Measurements from ENCODE around the gene MICU1.
"Not testable (repeated sequence)": the region's sequence is repeated elsewhere in the genome, so short reads cannot be mapped to it uniquely, and the experiment has no call there.

The MICU1 gene, protein sequence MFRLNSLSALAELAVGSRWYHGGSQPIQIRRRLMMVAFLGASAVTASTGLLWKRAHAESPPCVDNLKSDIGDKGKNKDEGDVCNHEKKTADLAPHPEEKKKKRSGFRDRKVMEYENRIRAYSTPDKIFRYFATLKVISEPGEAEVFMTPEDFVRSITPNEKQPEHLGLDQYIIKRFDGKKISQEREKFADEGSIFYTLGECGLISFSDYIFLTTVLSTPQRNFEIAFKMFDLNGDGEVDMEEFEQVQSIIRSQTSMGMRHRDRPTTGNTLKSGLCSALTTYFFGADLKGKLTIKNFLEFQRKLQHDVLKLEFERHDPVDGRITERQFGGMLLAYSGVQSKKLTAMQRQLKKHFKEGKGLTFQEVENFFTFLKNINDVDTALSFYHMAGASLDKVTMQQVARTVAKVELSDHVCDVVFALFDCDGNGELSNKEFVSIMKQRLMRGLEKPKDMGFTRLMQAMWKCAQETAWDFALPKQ

DNA sequence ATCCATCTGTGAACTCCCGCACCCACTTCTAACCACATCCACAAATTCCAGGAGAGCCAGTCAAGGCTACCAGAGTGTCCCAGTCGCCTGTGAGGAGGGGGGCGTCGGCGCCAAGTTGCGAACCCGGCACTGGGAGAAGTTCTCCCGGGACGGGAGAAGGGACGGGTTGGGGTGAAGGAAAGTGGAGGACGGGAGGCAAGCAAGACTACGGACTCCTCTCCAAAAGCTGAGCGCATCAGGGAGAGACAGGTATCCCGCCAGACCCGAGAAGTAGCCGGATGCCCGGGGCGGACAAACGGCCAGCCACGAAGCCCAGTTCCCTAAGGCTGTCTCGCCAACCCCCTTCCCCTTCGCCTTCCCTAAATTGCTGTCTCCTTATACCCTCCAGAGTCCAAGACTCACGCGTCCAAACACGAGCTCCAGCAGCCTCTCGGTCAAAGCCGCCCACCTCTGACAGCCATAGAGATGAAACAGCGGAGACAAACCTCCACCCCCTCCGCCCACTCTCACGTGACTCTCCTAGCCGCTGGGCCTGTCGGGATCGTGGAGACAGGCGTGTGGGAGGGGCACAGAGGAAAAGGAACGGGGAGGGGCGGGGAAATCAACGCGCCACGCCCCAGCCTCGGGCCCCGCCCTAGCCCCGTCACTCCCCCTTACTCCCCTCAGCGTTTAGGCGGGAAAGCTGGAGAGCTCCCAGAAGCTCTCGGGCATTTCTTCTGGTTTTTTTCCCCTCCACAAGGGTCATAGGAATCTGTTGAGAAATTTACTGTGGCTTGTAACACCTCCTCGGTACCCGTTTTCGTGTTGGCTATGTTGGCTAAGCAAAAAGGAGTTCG is at the start of gene MICU1:
Gene MICU1, minus strand, starts transcription at position 472 of the 836 bp plus-strand sequence. CDS start 59,286 bp downstream, outside the sequence.
- no peaks in the 10 kb centered on the region for H3K36me3 ChIP-seq (ENCODE audit: insufficient read depth, low read length)
- H2AFZ ChIP-seq (ENCODE audit: low read length, unreplicated experiment): peak within 1 kb of the TSS; percentile 88

DNA sequence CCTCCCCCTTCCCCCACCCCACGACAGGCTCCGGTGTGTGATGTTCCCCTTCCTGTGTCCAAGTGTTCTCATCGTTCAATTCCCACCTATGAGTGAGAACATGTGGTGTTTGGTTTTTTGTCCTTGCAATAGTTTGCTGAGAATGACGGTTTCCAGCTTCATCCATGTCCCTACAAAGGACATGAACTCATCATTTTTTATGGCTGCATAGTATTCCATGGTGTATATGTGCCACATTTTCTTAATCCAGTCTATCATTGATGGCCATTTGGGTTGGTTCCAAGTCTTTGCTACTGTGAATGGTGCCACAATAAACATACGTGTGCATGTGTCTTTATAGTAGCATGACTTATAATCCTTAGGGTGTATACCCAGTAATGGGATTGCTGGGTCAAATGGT is 48.3 kb upstream of the MICU1 start:
- not testable (repeated sequence) for H3K36me3 ChIP-seq (ENCODE audit: insufficient read depth, low read length); H3K27ac ChIP-seq (ENCODE audit: low read depth, low read length); H3K4me3 ChIP-seq (ENCODE audit: low read depth, low read length); H3K79me2 ChIP-seq (ENCODE audit: control insufficient read depth, insufficient read depth, low read length, unreplicated experiment); H2AFZ ChIP-seq (ENCODE audit: low read length, unreplicated experiment); H3K27me3 ChIP-seq (ENCODE audit: insufficient read depth, low read length)
- H3K4me1 ChIP-seq (ENCODE audit: control insufficient read depth, insufficient read depth, low read length, unreplicated experiment): peaks cover 22% of the 10 kb centered on the region

More for the DNA sequence above, at the start of gene MICU1:
- Histone ChIP-seq H3K4me3 (ENCODE audit: low read depth, low read length) (peak within 1 kb of the TSS; percentile 97), H3K79me2 (ENCODE audit: control insufficient read depth, insufficient read depth, low read length, unreplicated experiment) (peaks cover 30% of the 10 kb centered on the region), H3K4me1 (ENCODE audit: control insufficient read depth, insufficient read depth, low read length, unreplicated experiment) (peaks cover 5% of the 10 kb centered on the region), H3K27ac (ENCODE audit: low read depth, low read length) (peak within 1 kb of the TSS; percentile 55), H3K27me3 (ENCODE audit: insufficient read depth, low read length) (no peaks in the 10 kb centered on the region)

DNA sequence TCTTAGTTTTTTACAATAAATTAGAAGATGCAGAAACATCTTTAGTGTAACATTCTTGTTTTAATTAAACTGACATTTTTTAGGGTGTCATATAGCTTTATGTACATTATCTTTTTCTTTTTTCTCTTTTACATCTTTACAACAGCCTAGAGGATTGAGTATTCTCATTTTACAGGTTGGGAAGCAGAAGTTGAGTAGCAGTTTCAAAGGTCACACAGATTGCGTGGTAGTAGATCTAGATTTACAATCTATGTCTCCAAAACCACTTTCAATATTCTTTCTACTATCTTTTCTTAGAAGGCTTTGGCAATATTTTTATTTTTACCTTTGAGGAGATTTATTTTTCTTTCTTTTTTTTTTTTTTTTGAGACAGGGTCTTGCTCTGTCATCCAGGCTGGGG is 47.4 kb upstream of the MICU1 start:
- Histone ChIP-seq H3K27me3 (ENCODE audit: insufficient read depth, low read length) (no peaks in the 10 kb centered on the region), H3K36me3 (ENCODE audit: insufficient read depth, low read length) (no peaks in the 10 kb centered on the region), H3K4me3 (ENCODE audit: low read depth, low read length) (no peak overlapping the region), H3K79me2 (ENCODE audit: control insufficient read depth, insufficient read depth, low read length, unreplicated experiment) (no peaks in the 10 kb centered on the region), H3K27ac (ENCODE audit: low read depth, low read length) (no peak overlapping the region), H2AFZ (ENCODE audit: low read length, unreplicated experiment) (no peak overlapping the region), H3K4me1 (ENCODE audit: control insufficient read depth, insufficient read depth, low read length, unreplicated experiment) (peaks cover 22% of the 10 kb centered on the region)

DNA sequence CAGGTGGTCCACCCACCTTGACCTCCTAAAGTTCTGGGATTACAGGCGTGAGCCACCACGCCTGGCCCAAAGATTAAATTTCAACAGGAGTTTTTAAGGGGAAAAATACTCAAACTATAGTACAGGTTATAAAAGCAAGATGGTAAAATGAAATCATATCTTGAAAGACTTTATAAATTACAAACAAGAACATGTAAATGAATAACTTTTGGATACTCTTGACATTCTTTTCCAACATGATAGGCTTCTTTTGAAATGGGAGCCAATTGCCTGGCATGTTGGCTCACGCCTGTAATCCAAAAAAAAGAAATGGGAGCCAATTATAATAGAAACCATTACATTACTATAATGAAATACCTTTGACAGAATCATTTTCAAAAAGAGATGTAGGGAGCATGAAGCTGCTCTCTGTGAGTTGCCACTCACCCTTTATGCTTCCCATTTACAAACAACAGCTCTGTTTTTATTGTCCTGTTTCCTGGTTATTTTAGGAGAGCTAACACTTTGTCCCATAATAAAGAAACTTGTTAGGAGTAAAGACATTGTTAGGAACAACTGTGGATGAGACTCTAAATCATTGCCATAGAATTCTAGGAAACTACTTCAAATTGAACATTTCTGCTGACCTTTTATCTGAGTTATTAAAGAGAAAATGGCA is 41.5 kb upstream of the MICU1 start:
- Histone ChIP-seq H3K27me3 (ENCODE audit: insufficient read depth, low read length) (no peaks in the 10 kb centered on the region), H2AFZ (ENCODE audit: low read length, unreplicated experiment) (no peak overlapping the region), H3K4me3 (ENCODE audit: low read depth, low read length) (no peak overlapping the region), H3K4me1 (ENCODE audit: control insufficient read depth, insufficient read depth, low read length, unreplicated experiment) (peaks cover 17% of the 10 kb centered on the region), H3K27ac (ENCODE audit: low read depth, low read length) (no peak overlapping the region), H3K36me3 (ENCODE audit: insufficient read depth, low read length) (no peaks in the 10 kb centered on the region), H3K79me2 (ENCODE audit: control insufficient read depth, insufficient read depth, low read length, unreplicated experiment) (no peaks in the 10 kb centered on the region)

DNA sequence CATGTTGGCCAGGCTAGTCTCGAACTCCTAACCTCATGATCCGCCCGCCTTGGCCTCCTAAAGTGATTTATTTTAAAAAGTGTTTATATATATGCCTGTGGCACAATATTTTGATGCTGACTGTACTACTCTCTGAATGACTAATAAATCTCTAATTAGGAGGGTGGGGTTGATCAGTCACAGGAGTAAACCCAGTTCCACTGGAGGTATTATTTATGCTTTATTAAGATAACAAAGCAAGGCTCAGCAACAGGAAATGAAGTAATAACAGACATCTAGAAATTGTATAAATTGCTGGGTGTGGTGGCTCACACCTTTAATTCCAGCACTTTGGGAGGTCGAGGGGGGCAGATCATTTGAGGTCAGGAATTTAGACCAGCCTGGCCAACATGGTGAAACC is 40.0 kb upstream of the MICU1 start:
- peaks cover 8% of the 10 kb centered on the region for H3K4me1 ChIP-seq (ENCODE audit: control insufficient read depth, insufficient read depth, low read length, unreplicated experiment)
- H3K4me3 ChIP-seq (ENCODE audit: low read depth, low read length): no peak overlapping the region
- no peaks in the 10 kb centered on the region for H3K79me2 ChIP-seq (ENCODE audit: control insufficient read depth, insufficient read depth, low read length, unreplicated experiment)
- H3K27ac ChIP-seq (ENCODE audit: low read depth, low read length): no peak overlapping the region; the same call in 1 of the 2 replicates
- no peak overlapping the region for H2AFZ ChIP-seq (ENCODE audit: low read length, unreplicated experiment)
- H3K36me3 ChIP-seq (ENCODE audit: insufficient read depth, low read length): no peaks in the 10 kb centered on the region
- no peaks in the 10 kb centered on the region for H3K27me3 ChIP-seq (ENCODE audit: insufficient read depth, low read length)

DNA sequence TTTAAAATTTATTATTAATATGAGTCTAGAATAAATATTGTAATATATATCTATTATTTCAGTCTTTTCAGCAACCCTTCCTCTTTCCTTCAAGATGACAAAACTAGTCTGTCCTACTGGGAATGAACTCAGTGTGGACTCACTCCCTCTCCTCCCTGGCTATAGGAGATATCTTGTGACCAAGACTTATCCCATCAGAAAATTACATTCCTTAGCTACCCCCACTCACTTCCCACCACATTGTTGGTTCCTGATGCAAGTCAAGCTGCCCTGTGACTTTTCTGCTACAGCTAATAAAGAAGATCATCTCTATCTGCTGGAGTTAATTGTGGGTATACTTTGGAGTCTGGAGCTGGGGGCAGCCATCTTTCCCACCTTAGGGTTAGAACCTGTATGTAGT is 38.1 kb upstream of the MICU1 start:
- H3K79me2 ChIP-seq (ENCODE audit: control insufficient read depth, insufficient read depth, low read length, unreplicated experiment): no peaks in the 10 kb centered on the region

DNA sequence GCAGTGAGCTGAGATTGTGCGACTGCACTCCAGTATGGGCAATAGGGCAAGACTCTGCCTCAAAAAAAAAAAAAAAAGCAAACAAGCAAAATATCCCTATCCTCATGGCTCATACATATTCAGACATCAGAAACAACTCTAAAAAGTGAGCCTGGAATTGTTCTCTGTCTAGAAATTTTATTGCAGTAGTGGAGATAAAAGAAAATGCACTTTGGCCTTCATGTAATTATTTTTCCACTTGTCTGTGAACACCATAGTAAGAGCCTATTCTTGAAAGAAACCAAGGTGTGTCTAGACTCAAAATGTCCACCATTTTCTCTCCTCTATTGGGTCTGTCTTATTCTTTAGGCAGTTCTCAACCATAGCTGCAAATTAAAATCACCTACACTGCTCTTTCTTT is 35.6 kb upstream of the MICU1 start:
- no peak overlapping the region for H2AFZ ChIP-seq (ENCODE audit: low read length, unreplicated experiment)
- no peaks in the 10 kb centered on the region for H3K79me2 ChIP-seq (ENCODE audit: control insufficient read depth, insufficient read depth, low read length, unreplicated experiment)
- no peak overlapping the region for H3K27ac ChIP-seq (ENCODE audit: low read depth, low read length)
- no peak overlapping the region for H3K4me3 ChIP-seq (ENCODE audit: low read depth, low read length)
- H3K27me3 ChIP-seq (ENCODE audit: insufficient read depth, low read length): no peaks in the 10 kb centered on the region
- H3K4me1 ChIP-seq (ENCODE audit: control insufficient read depth, insufficient read depth, low read length, unreplicated experiment): peaks cover 8% of the 10 kb centered on the region
- no peaks in the 10 kb centered on the region for H3K36me3 ChIP-seq (ENCODE audit: insufficient read depth, low read length)

More for the DNA sequence above, 38.1 kb upstream of the MICU1 start:
- Histone ChIP-seq H3K27ac (ENCODE audit: low read depth, low read length) (no peak overlapping the region), H3K27me3 (ENCODE audit: insufficient read depth, low read length) (no peaks in the 10 kb centered on the region), H3K4me1 (ENCODE audit: control insufficient read depth, insufficient read depth, low read length, unreplicated experiment) (peaks cover 8% of the 10 kb centered on the region), H2AFZ (ENCODE audit: low read length, unreplicated experiment) (no peak overlapping the region), H3K4me3 (ENCODE audit: low read depth, low read length) (no peak overlapping the region), H3K36me3 (ENCODE audit: insufficient read depth, low read length) (no peaks in the 10 kb centered on the region)

DNA sequence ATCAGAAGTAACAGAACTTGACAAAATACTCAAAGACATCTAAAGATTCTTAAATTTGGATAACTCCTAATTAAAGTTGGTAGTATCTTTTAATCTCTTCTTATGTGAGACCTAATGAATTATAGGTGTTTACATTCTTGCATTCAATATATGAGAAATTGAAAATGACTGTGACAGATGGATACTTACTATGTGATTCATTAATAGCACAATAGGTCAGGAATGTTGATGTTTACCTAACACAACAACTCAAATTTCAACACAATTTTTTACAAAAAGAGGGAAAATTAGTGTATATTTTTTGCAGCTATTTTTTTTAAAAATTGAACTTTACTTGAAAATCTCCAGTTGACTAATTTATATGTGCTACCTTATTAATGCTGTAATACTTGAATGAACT is 34.3 kb upstream of the MICU1 start:
- Histone ChIP-seq H3K27ac (ENCODE audit: low read depth, low read length) (no peak overlapping the region), H3K4me1 (ENCODE audit: control insufficient read depth, insufficient read depth, low read length, unreplicated experiment) (no peaks in the 10 kb centered on the region), H2AFZ (ENCODE audit: low read length, unreplicated experiment) (no peak overlapping the region), H3K4me3 (ENCODE audit: low read depth, low read length) (no peak overlapping the region), H3K36me3 (ENCODE audit: insufficient read depth, low read length) (no peaks in the 10 kb centered on the region), H3K79me2 (ENCODE audit: control insufficient read depth, insufficient read depth, low read length, unreplicated experiment) (no peaks in the 10 kb centered on the region), H3K27me3 (ENCODE audit: insufficient read depth, low read length) (no peaks in the 10 kb centered on the region)

DNA sequence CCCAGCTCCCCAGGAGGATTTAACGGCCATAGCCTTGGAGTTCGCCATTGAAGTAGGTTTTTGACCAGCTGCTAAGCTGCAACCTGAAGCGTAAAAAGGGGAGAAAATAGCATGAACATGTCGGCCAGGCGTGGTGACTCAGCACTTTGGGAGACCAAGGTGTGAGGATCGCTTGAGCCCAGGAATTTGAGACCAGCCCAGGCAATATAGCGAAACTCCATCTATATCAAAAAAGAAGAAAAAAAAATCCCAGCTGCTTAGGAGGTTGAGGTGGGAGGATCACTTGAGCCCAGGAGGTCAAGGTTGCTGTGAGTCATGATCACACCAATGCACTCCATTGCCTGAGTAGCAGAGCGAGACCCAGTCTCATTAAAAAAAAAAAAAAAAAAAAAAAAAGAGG is 33.8 kb upstream of the MICU1 start:
- H3K36me3 ChIP-seq (ENCODE audit: insufficient read depth, low read length): no peaks in the 10 kb centered on the region
- no peaks in the 10 kb centered on the region for H3K79me2 ChIP-seq (ENCODE audit: control insufficient read depth, insufficient read depth, low read length, unreplicated experiment)
- H3K27ac ChIP-seq (ENCODE audit: low read depth, low read length): no peak overlapping the region
- H3K27me3 ChIP-seq (ENCODE audit: insufficient read depth, low read length): no peaks in the 10 kb centered on the region
- no peak overlapping the region for H2AFZ ChIP-seq (ENCODE audit: low read length, unreplicated experiment)
- H3K4me1 ChIP-seq (ENCODE audit: control insufficient read depth, insufficient read depth, low read length, unreplicated experiment): no peaks in the 10 kb centered on the region
- no peak overlapping the region for H3K4me3 ChIP-seq (ENCODE audit: low read depth, low read length)

DNA sequence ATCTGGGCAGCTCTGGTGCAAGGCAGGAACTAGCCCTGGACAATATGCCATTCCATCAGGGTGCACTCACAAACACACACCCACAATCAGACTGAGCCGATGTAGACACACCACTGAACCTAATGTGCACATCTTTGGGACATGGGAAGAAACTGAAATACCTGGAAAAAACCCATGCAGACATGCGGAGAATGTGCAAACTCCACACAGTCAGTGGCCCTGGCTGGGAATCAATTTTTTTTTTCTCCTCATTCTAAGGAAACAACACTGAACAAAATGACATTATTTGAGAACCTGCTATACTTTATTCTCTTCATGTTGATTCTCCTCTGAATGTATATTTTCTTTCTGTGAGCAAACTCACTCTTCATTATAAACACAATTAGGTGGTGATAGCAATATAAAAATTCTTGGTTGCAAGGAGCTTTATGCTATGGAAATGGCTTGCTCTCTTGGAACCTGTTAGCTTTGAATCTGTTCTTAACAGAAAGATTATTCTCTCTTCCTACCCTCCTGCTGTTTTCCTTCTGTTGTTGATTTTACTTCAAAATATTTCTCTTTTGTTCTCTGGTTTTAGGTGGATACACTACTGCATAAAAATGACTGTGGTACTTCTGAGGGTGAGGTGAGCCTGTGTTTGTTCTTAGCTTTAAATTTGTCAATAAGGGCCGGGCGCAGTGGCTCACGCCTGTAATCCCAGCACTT is 33.0 kb upstream of the MICU1 start:
- Histone ChIP-seq H3K4me3 (ENCODE audit: low read depth, low read length) (no peak overlapping the region), H2AFZ (ENCODE audit: low read length, unreplicated experiment) (no peak overlapping the region), H3K27me3 (ENCODE audit: insufficient read depth, low read length) (no peaks in the 10 kb centered on the region), H3K27ac (ENCODE audit: low read depth, low read length) (no peak overlapping the region), H3K36me3 (ENCODE audit: insufficient read depth, low read length) (no peaks in the 10 kb centered on the region), H3K4me1 (ENCODE audit: control insufficient read depth, insufficient read depth, low read length, unreplicated experiment) (no peaks in the 10 kb centered on the region), H3K79me2 (ENCODE audit: control insufficient read depth, insufficient read depth, low read length, unreplicated experiment) (no peaks in the 10 kb centered on the region)

Data from ACC112 (cell line).